H1 (cell line): ENCODE data around the gene FAF2.

Source experiments
- CTCF ChIP-seq, 3 experiments: IDR thresholded peaks; 1 replicate in 2 of 3; 2 replicates in 1 of 3; pipeline versions ENCODE4 v1.5.1 to v1.6.1; 2011; ENCODE audit warnings: low read length in 3 of 3, mild to moderate bottlenecking in 3 of 3, inconsistent platforms in 2 of 3, low read depth in 1 of 3, moderate library complexity in 1 of 3; ENCODE audit not compliant: insufficient read depth in 1 of 3; ENCODE audit errors: control extremely low read depth in 1 of 3
- TEAD4 ChIP-seq: IDR thresholded peaks from 2 replicates; pipeline ENCODE4 v1.6.1; 2012; ENCODE audit warnings: low read depth, low read length, inconsistent platforms, mixed read lengths

DNA sequence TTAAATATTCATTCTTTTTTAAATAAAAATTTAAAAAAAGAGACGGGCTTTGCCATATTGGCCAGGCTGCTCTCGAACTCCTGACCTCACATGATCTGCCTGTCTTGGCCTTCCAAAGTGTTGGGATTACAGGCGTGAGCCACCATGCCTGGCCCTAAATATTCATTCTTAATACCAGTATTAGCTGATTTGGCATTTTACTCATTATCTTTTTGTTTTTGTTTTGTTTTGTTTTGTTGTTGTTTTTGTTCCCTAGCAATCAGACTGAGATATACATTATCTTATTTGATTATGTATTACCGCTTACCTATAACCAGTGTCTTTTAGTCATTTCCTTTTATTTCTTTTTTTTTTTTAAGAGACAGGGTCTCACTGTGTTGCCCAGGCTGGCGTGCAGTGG is 51.1 kb downstream of the FAF2 start:
- no peak for TF ChIP-seq CTCF (IDR thresholded peaks at IDR 0.05; ENCODE audit: control extremely low read depth in 1 of 3, insufficient read depth in 1 of 3, low read depth in 1 of 3, low read length in 3 of 3)
- no peak for TF ChIP-seq TEAD4
